WERI-Rb-1 (cell line): ENCODE data around the gene UBASH3A.

Experiments used
- DNase-seq: peaks from one replicate; pipeline ENCODE4 v3.0.0-alpha.2; 2020
- H3K27ac ChIP-seq: fragments of 250-450 bp; sonication (Bioruptor Pico); 2 replicates; pipeline ENCODE4 v1.5.1; 2020; ENCODE audit warnings: mild to moderate bottlenecking, moderate library complexity
- H3K27me3 ChIP-seq: fragments of 250-450 bp; sonication (Bioruptor Pico); 2 replicates; pipeline ENCODE4 v1.5.1; 2021; ENCODE audit warnings: mild to moderate bottlenecking, low read depth, moderate library complexity; ENCODE audit not compliant: insufficient read depth, severe bottlenecking
- H3K36me3 ChIP-seq: fragments of 250-450 bp; sonication (Bioruptor Pico); 2 replicates; pipeline ENCODE4 v1.5.1; 2020; ENCODE audit warnings: mild to moderate bottlenecking, moderate library complexity
- H3K4me3 ChIP-seq: 2 replicates; pipeline ENCODE4 v1.5.1; 2011; ENCODE audit warnings: low read depth, mild to moderate bottlenecking, control low read depth, low read length
- H3K9me3 ChIP-seq: fragments of 250-450 bp; sonication (Bioruptor Pico); 2 replicates; pipeline ENCODE4 v1.5.1; 2021; ENCODE audit warnings: mild to moderate bottlenecking, moderate library complexity; ENCODE audit not compliant: severe bottlenecking
- CTCF ChIP-seq: IDR thresholded peaks from 2 replicates; pipeline ENCODE4 v1.5.1; 2011; ENCODE audit warnings: low read depth, mild to moderate bottlenecking, control low read depth, inconsistent platforms, low read length

UBASH3A gene

GRCh38 chr21:42431196-42431595 is 27.5 kb downstream of the UBASH3A start:
- no peak for TF ChIP-seq CTCF
- DNase-seq, result no peak
- H3K27me3 ChIP-seq, result peaks cover 3% of the 10 kb centered on the region
- H3K4me3 ChIP-seq, result no peak overlapping the region
- no peaks in the 10 kb centered on the region for H3K36me3 ChIP-seq
- no peak overlapping the region for H3K27ac ChIP-seq
- peaks cover 18% of the 10 kb centered on the region for H3K9me3 ChIP-seq

- Histone ChIP-seq H3K27ac (no peak overlapping the region), H3K4me3 (no peak overlapping the region), H3K36me3 (no peaks in the 10 kb centered on the region), H3K9me3 (peaks cover 33% of the 10 kb centered on the region), H3K27me3 (peaks cover 6% of the 10 kb centered on the region)
- TF ChIP-seq CTCF, result no peak
- DNase-seq, result no peak
Observed at GRCh38 chr21:42432695-42433094, 29.0 kb downstream of the UBASH3A start.

DNA sequence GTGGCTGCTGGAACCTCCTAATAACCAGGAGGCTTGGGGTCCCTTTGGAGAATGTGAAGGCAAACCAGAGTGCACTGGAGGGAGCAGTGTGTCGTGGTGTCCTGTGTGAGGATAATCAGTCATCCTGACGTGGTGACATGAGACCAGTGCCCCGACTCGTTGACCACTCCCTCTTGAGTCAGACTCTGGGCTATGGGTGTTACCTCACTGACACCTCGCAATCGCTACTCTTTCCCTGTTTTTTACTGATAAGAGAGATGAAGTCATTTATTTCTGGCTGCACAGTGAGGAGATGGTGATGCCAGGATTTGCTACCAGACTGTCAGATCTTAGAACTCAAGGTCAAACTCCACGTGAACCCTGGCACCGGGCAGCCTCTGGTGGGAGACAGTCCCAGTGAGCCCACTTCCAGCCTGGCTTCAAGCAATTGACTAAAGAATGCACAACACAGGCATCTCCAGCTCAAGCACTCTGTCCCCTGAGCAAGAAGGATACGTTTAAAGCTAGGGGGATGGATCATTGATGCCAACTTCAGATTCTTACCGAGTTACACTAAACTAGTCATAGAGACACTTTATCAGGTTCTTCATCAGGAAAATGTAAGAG is 30.3 kb downstream of the UBASH3A start:
- DNase-seq, result no peak
- TF ChIP-seq CTCF, result no peak
- H3K27me3 ChIP-seq, result peaks cover 6% of the 10 kb centered on the region
- no peak overlapping the region for H3K27ac ChIP-seq
- H3K36me3 ChIP-seq, result no peaks in the 10 kb centered on the region
- H3K4me3 ChIP-seq, result no peak overlapping the region
- H3K9me3 ChIP-seq, result peaks cover 33% of the 10 kb centered on the region

- peaks cover 6% of the 10 kb centered on the region for H3K27me3 ChIP-seq
Observed at GRCh38 chr21:42434884-42435283, 31.2 kb downstream of the UBASH3A start.

GRCh38 chr21:42435401-42435800 is 31.7 kb downstream of the UBASH3A start:
- no peak overlapping the region for H3K27ac ChIP-seq
- H3K4me3 ChIP-seq, result no peak overlapping the region
- peaks cover 33% of the 10 kb centered on the region for H3K9me3 ChIP-seq
- peaks cover 6% of the 10 kb centered on the region for H3K27me3 ChIP-seq
- no peak for DNase-seq
- no peak for TF ChIP-seq CTCF
- H3K36me3 ChIP-seq, result no peaks in the 10 kb centered on the region

More at GRCh38 chr21:42434884-42435283, 31.2 kb downstream of the UBASH3A start:
- TF ChIP-seq CTCF, result no peak
- no peak for DNase-seq
- Histone ChIP-seq H3K4me3 (no peak overlapping the region), H3K9me3 (peaks cover 33% of the 10 kb centered on the region), H3K36me3 (no peaks in the 10 kb centered on the region), H3K27ac (no peak overlapping the region)

GRCh38 chr21:42435833-42436232 is 32.1 kb downstream of the UBASH3A start:
- Histone ChIP-seq H3K4me3 (no peak overlapping the region), H3K36me3 (no peaks in the 10 kb centered on the region), H3K27ac (no peak overlapping the region), H3K9me3 (peaks cover 33% of the 10 kb centered on the region), H3K27me3 (peaks cover 6% of the 10 kb centered on the region)
- no peak for DNase-seq
- no peak for TF ChIP-seq CTCF
